H1 (cell line): ENCODE results near the gene SLC43A3. TPM values are rescaled to one million over a fixed set of nuclear protein-coding genes. Genes with fewer than 3 reads are reported as not detected.

Experiments used
- CTCF ChIA-PET: fragments of 300-600 bp; sonication (Branson Sonifier 250); formaldehyde crosslinking; loops from one replicate; lab custom pipeline; 2021; ENCODE audit not compliant: partially characterized antibody; lab: Charles Lee
- POLR2A ChIA-PET: fragments of 300-600 bp; sonication (Branson Sonifier 250); formaldehyde crosslinking; loops from one replicate; lab custom pipeline; 2021; ENCODE audit warnings: inconsistent platforms; ENCODE audit not compliant: partially characterized antibody; lab: Charles Lee
- DNase-seq, 2 experiments: peaks; one replicate each; pipeline versions ENCODE4 v3.0.0 to v3.0.0-alpha.2; 2010 to 2022; ENCODE audit warnings: low spot score in 2 of 2, low read depth in 1 of 2, mixed read lengths in 1 of 2
- FAIRE-seq: peaks from 2 replicates; lab custom pipeline; 2011; peaks lifted over from hg19 to GRCh38; lab: Jason Lieb, UNC
- H2AFZ ChIP-seq: 2 replicates; pipeline ENCODE4 v1.8.1; 2012; ENCODE audit warnings: low read length, inconsistent platforms
- H2AK5ac ChIP-seq: 2 replicates; pipeline ENCODE4 v1.6.1; 2013; ENCODE audit warnings: low read depth, low read length
- H2BK120ac ChIP-seq: replicated peaks from 2 replicates; pipeline ENCODE3; 2013; ENCODE audit warnings: low read depth, low read length, inconsistent platforms
- H2BK12ac ChIP-seq: 2 replicates; pipeline ENCODE4 v1.6.1; 2013; ENCODE audit warnings: low read depth, low read length
- H2BK15ac ChIP-seq: 2 replicates; pipeline ENCODE4 v1.6.1; 2013; ENCODE audit warnings: low read length
- H2BK20ac ChIP-seq: 2 replicates; pipeline ENCODE4 v1.6.1; 2013; ENCODE audit warnings: low read length
- H2BK5ac ChIP-seq: 2 replicates; pipeline ENCODE4 v1.6.1; 2013; ENCODE audit warnings: low read depth, low read length
- H3K14ac ChIP-seq: 2 replicates; pipeline ENCODE4 v1.6.1; 2013; ENCODE audit warnings: inconsistent platforms; ENCODE audit not compliant: insufficient read length
- H3K18ac ChIP-seq: 2 replicates; pipeline ENCODE4 v1.6.1; 2013; ENCODE audit warnings: low read length; ENCODE audit errors: extremely low read depth
- H3K23ac ChIP-seq: 2 replicates; pipeline ENCODE4 v1.6.1; 2013; ENCODE audit warnings: inconsistent platforms; ENCODE audit not compliant: insufficient read length
- H3K23me2 ChIP-seq: 2 replicates; pipeline ENCODE4 v1.6.1; 2013; ENCODE audit warnings: low read depth, low read length
- H3K27ac ChIP-seq: 2 replicates; pipeline ENCODE4 v1.6.1; 2011; ENCODE audit warnings: low read depth, low read length, inconsistent platforms
- H3K27me3 ChIP-seq, 4 experiments: replicated peaks in 1 of 4; 1 replicate in 1 of 4; 2 replicates in 3 of 4; pipeline versions ENCODE4 v1.6.1 to v1.8.1; 2011 to 2013; ENCODE audit warnings: low read length in 3 of 4, mild to moderate bottlenecking in 3 of 4, inconsistent platforms in 2 of 4, mixed read lengths in 2 of 4, moderate library complexity in 1 of 4; ENCODE audit not compliant: control insufficient read depth in 3 of 4, insufficient read depth in 3 of 4; ENCODE audit errors: extremely low read depth in 1 of 4
- H3K36me3 ChIP-seq, 4 experiments: 2 replicates each; pipeline versions ENCODE4 v1.6.1 to v1.8.1; 2011 to 2013; ENCODE audit warnings: mild to moderate bottlenecking in 4 of 4, low read length in 3 of 4, moderate library complexity in 2 of 4, control low read depth in 1 of 4, inconsistent platforms in 1 of 4; ENCODE audit not compliant: insufficient read depth in 4 of 4, control insufficient read depth in 2 of 4
- H3K4ac ChIP-seq: replicated peaks from 2 replicates; pipeline ENCODE3; 2013; ENCODE audit warnings: low read length, low read depth, mixed read lengths, inconsistent platforms; ENCODE audit not compliant: insufficient read length
- H3K4me1 ChIP-seq, 4 experiments: replicated peaks in 1 of 4; 1 replicate in 1 of 4; 2 replicates in 3 of 4; pipeline versions ENCODE4 v1.6.1 to v1.8.1; 2011 to 2013; ENCODE audit warnings: low read length in 3 of 4, inconsistent platforms in 2 of 4, mixed read lengths in 1 of 4; ENCODE audit not compliant: insufficient read depth in 4 of 4, control insufficient read depth in 3 of 4
- H3K4me2 ChIP-seq, 2 experiments: 2 replicates each; pipeline versions ENCODE4 v1.6.1 to v1.8.1; 2011 to 2013; ENCODE audit warnings: low read depth in 2 of 2, low read length in 2 of 2, control low read depth in 1 of 2, inconsistent platforms in 1 of 2, mild to moderate bottlenecking in 1 of 2; ENCODE audit not compliant: insufficient read depth in 1 of 2
- H3K4me3 ChIP-seq, 4 experiments: fragments of 200-600, 300-600 bp in 1 of 4; sonication (generic), shearing (Covaris generic), sonication (Bioruptor Twin) in 1 of 4; 2 replicates each; pipeline versions ENCODE4 v1.5.1 to v1.8.1; 2011 to 2016; ENCODE audit warnings: low read length in 4 of 4, low read depth in 3 of 4, control low read depth in 2 of 4, inconsistent platforms in 2 of 4, mild to moderate bottlenecking in 2 of 4, mixed read lengths in 1 of 4, moderate library complexity in 1 of 4; ENCODE audit not compliant: insufficient read depth in 2 of 4; ENCODE audit errors: extremely low read depth in 1 of 4
- H3K56ac ChIP-seq: replicated peaks from 2 replicates; pipeline ENCODE3; 2013; ENCODE audit warnings: low read depth, mild to moderate bottlenecking, mixed read lengths, low read length, inconsistent platforms; ENCODE audit not compliant: insufficient read length
- H3K79me1 ChIP-seq: 2 replicates; pipeline ENCODE4 v1.6.1; 2013; ENCODE audit warnings: low read depth, low read length, control low read depth
- H3K79me2 ChIP-seq, 2 experiments: 2 replicates each; pipeline versions ENCODE4 v1.6.1 to v1.8.1; 2012 to 2013; ENCODE audit warnings: low read length in 2 of 2, mild to moderate bottlenecking in 2 of 2, inconsistent platforms in 1 of 2; ENCODE audit not compliant: insufficient read depth in 2 of 2, control insufficient read depth in 1 of 2
- H3K9ac ChIP-seq, 4 experiments: replicated peaks in 1 of 4; 1 replicate in 1 of 4; 2 replicates in 3 of 4; pipeline versions ENCODE4 v1.6.1 to v1.8.1; 2011 to 2013; ENCODE audit warnings: low read depth in 3 of 4, low read length in 3 of 4, control low read depth in 2 of 4, mild to moderate bottlenecking in 2 of 4, moderate library complexity in 2 of 4, inconsistent platforms in 1 of 4; ENCODE audit errors: extremely low read depth in 1 of 4
- H3K9me3 ChIP-seq, 2 experiments: 2 replicates each; pipeline versions ENCODE4 v1.6.1 to v1.8.1; 2012 to 2013; ENCODE audit warnings: mild to moderate bottlenecking in 2 of 2, moderate library complexity in 2 of 2, control low read depth in 1 of 2, inconsistent platforms in 1 of 2, low read depth in 1 of 2, low read length in 1 of 2, mixed read lengths in 1 of 2; ENCODE audit not compliant: insufficient read depth in 2 of 2
- H4K20me1 ChIP-seq, 2 experiments: replicated peaks in 1 of 2; 2 replicates each; pipeline versions ENCODE3 to v1.8.1; 2011 to 2013; ENCODE audit warnings: inconsistent platforms in 2 of 2, low read length in 2 of 2, mild to moderate bottlenecking in 1 of 2; ENCODE audit not compliant: insufficient read depth in 2 of 2, control insufficient read depth in 1 of 2
- H4K5ac ChIP-seq: 2 replicates; pipeline ENCODE4 v1.6.1; 2013; ENCODE audit warnings: low read length, low read depth, mixed read lengths, inconsistent platforms; ENCODE audit not compliant: insufficient read length
- H4K8ac ChIP-seq: 2 replicates; pipeline ENCODE4 v1.8.0; 2013; ENCODE audit warnings: mild to moderate bottlenecking, moderate library complexity, low read length, inconsistent platforms; ENCODE audit not compliant: insufficient read depth; ENCODE audit errors: extremely low read depth
- H4K91ac ChIP-seq: replicated peaks from 2 replicates; pipeline ENCODE3; 2013; ENCODE audit warnings: low read length, mixed read lengths, inconsistent platforms; ENCODE audit not compliant: insufficient read length
- CTBP2 ChIP-seq: IDR thresholded peaks from 2 replicates; pipeline ENCODE4 v1.7.0; 2011; ENCODE audit warnings: borderline replicate concordance, mild to moderate bottlenecking, moderate library complexity, mixed read lengths, low read length; ENCODE audit not compliant: insufficient read depth, insufficient read length
- YY1 ChIP-seq: IDR thresholded peaks from 2 replicates; pipeline ENCODE4 v1.6.1; 2011; ENCODE audit warnings: low read depth, mild to moderate bottlenecking, low read length
- polyA plus RNA-seq, 7 experiments: library from polyadenylated mRNA; depleted of rRNA in 3 of 7; stranded (reverse) in 5 of 7; unstranded in 2 of 7; fragments of >200 nt in 5 of 7; fragments of 200-250 nt in 2 of 7; gene quantifications; 1 replicate in 5 of 7; 2 replicates in 1 of 7; 4 replicates in 1 of 7; pipeline versions ENCODE4 v1.2.1 to v1.2.3, GENCODE V29; 2011 to 2013; ENCODE audit warnings: missing spikeins in 2 of 7, mixed read lengths in 2 of 7
- total RNA-seq: library from RNA; stranded (reverse); fragmentation: NEBNext Ultra II Directional; extraction: Animal tissue kit (Norgen Biotek cat#: 25700); gene quantifications from 2 replicates; pipeline ENCODE4 v1.2.1, GENCODE V29; 2021

SLC43A3 gene
- total and polyA plus RNA-seq, 2 of the 8 experiments (the other 6 are each of a cell fraction or from before 2014, with no cell fraction given): 31.8 to 67.8 TPM

DNA sequence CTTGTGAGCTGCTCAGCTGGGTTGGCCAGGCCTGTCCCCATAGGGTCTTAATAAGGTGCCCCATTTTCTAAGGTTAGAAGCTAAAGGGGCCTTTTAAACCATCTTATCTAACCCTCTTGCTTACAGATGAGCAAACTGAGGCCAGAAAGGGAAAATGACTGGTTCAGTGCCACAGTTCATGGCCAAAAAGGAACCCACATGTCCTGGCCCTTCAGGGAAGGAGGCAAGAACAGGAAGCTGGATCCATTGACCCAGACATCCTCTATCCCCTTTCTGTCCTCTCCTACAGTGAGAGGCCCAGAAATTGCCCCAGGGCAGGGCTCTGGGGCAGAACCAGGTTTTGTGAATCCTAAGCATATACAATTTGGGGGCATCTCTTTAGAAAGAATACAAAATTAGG is 56.0 kb downstream of the SLC43A3 start:
- no peak overlapping the region for H4K8ac ChIP-seq
- H2BK20ac ChIP-seq: no peak overlapping the region
- no peaks in the 10 kb centered on the region for H3K79me2 ChIP-seq
- H3K4me2 ChIP-seq: no peak overlapping the region
- H4K20me1 ChIP-seq: no peaks in the 10 kb centered on the region
- H3K56ac ChIP-seq: no peak overlapping the region
- no peak overlapping the region for H4K91ac ChIP-seq
- no peaks in the 10 kb centered on the region for H3K79me1 ChIP-seq
- H2BK15ac ChIP-seq: no peak overlapping the region
- H3K18ac ChIP-seq: no peak overlapping the region
- H2BK5ac ChIP-seq: no peak overlapping the region
- no peak overlapping the region; the same call in 1 of the 2 replicates for H2AK5ac ChIP-seq
- peaks cover 2% of the 10 kb centered on the region; the same call in 1 of the 2 replicates for H3K23me2 ChIP-seq
- CTCF ChIA-PET: interaction anchor here (0.6 to 2.2 kb wide), 6 partner anchors 10 to 123 kb away, joined by 3 to 6 read pairs (median 4); partner anchors contain the start of gene PRG3
- H3K4ac ChIP-seq: no peak overlapping the region
- H3K36me3 ChIP-seq: no peaks in the 10 kb centered on the region
- H3K27me3 ChIP-seq: no peaks in the 10 kb centered on the region; a peak in 2 of 7 replicates
- no peak overlapping the region for H3K23ac ChIP-seq
- H2BK12ac ChIP-seq: no peak overlapping the region
- H3K4me3 ChIP-seq: no peak overlapping the region
- no peak overlapping the region for H2AFZ ChIP-seq
- POLR2A ChIA-PET: interaction anchor here (1.7 kb wide), 1 partner anchor 9 kb away, joined by 4 read pairs; no protein-coding TSS in a partner anchor
- H3K4me1 ChIP-seq: peaks cover 0 to 5% (median 1%) of the 10 kb centered on the region in 4 experiments; a peak in 5 of 7 replicates
- no peaks in the 10 kb centered on the region for H3K9me3 ChIP-seq
- no peak for FAIRE-seq
- H4K5ac ChIP-seq: no peak overlapping the region
- no peak overlapping the region for H3K14ac ChIP-seq
- no peak overlapping the region for H3K9ac ChIP-seq
- no peak overlapping the region; the same call in 1 of the 2 replicates for H3K27ac ChIP-seq
- no peak for DNase-seq
- H2BK120ac ChIP-seq: no peak overlapping the region
- TF ChIP-seq YY1: no peak
- no peak for TF ChIP-seq CTBP2
